ENCODE data around the gene ZNF385B. TPM values are rescaled to one million over a fixed set of nuclear protein-coding genes. Genes with fewer than 3 reads are reported as not detected.

Gene ZNF385B
- polyA plus RNA-seq, 1 donor from 2014 or later, result 0.31 TPM

DNA sequence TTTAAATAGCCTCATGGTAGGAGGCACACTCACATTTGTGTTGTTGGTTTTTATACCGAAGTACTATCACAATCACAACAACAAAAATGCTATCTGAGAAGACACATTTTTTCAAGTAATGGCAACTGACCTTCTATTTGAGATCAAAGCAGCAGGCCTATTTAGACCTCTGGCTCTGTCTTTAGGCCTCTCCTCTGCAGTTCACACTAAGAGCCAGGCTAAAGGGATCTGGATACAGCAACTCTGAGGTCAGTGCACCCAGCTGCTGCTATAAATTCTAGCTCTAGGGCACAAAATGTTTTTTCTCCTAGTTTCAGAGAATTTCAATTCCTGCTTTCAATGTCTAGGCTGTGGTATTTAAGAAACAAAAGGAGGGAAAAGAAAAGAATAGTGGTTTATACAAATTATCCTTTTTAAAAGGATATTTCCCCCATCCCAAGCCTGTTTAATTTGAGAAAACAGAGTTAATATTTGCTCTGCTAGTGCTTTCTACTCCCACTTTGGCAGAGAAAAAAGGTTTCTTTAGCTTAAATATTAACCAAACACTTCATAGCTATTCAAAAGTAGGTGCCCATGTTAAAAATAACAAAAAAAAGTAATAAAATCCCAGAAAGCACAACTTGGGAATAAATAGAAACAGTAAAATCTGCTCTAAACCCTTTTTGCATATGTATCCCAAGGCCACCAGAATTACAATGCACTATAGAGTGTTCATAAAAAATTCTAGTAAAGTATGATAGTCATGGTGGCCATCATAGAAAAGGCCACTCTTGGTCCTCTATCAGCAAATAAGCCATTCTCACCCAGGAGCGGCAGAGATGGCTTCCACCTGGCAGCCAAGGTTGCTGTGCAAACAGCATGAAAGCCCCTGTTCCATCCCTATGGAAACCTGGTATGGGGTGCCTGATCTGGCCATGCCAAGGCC lies 303.1 kb downstream of the ZNF385B start:
- Histone ChIP-seq H3K27me3 (ENCODE audit: insufficient read depth, low read depth, low read length) (no peaks in the 10 kb centered on the region), H3K4me2 (ENCODE audit: low read length) (no peak overlapping the region), H3K9ac (ENCODE audit: low read length) (no peak overlapping the region), H3K9me3 (ENCODE audit: low read length) (no peaks in the 10 kb centered on the region), H2AFZ (ENCODE audit: low read depth, low read length) (no peak overlapping the region), H4K20me1 (ENCODE audit: insufficient read depth) (no peaks in the 10 kb centered on the region), H3K27ac (ENCODE audit: low read length) (no peak overlapping the region), H3F3A (ENCODE audit: insufficient read depth, low read length, poor library complexity, severe bottlenecking) (no peaks in the 10 kb centered on the region), H3K36me3 (ENCODE audit: insufficient read depth, low read length) (no peaks in the 10 kb centered on the region), H3K9me2 (ENCODE audit: insufficient read depth, low read length) (no peaks in the 10 kb centered on the region), H3K79me2 (replicated peaks; ENCODE audit: insufficient read depth, low read length) (no peaks in the 10 kb centered on the region), H3K4me3 (ENCODE audit: low read length) (no peak overlapping the region)
- no peak for TF ChIP-seq MXI1 (conservative IDR thresholded peaks at IDR 0.05; ENCODE audit: poor library complexity, severe bottlenecking)
- TF ChIP-seq EP300 (conservative IDR thresholded peaks at IDR 0.05; ENCODE audit: poor library complexity, severe bottlenecking), result no peak
- no peak for TF ChIP-seq EZH2 (IDR thresholded peaks at IDR 0.05; ENCODE audit: borderline replicate concordance, insufficient read depth, low read length, poor library complexity, severe bottlenecking)
- TF ChIP-seq SMC3 (conservative IDR thresholded peaks at IDR 0.05; ENCODE audit: poor library complexity), result no peak

DNA sequence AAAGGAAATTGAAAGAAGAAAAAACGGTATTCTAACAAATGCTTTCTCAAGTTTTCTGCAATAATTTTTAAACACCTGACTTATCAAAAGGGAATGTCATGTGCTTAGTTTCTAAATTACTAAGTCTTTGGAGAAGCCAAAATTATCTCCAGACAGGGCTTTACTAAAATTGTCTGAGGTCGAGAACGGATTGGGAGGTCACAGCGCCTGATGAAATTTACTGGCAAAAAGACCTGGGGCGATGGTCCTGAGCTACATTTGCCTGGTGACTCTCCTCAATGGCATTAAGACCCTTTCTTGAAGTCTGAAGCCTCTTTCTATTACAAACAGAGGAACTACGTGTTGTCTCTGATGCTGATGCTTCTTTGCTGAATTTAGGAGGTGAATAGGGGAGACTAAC lies 305.0 kb downstream of the ZNF385B start:
- no peaks in the 10 kb centered on the region for H4K20me1 ChIP-seq (ENCODE audit: insufficient read depth)
- TF ChIP-seq, protein P1, sequence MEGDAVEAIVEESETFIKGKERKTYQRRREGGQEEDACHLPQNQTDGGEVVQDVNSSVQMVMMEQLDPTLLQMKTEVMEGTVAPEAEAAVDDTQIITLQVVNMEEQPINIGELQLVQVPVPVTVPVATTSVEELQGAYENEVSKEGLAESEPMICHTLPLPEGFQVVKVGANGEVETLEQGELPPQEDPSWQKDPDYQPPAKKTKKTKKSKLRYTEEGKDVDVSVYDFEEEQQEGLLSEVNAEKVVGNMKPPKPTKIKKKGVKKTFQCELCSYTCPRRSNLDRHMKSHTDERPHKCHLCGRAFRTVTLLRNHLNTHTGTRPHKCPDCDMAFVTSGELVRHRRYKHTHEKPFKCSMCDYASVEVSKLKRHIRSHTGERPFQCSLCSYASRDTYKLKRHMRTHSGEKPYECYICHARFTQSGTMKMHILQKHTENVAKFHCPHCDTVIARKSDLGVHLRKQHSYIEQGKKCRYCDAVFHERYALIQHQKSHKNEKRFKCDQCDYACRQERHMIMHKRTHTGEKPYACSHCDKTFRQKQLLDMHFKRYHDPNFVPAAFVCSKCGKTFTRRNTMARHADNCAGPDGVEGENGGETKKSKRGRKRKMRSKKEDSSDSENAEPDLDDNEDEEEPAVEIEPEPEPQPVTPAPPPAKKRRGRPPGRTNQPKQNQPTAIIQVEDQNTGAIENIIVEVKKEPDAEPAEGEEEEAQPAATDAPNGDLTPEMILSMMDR (IDR thresholded peaks at IDR 0.05; ENCODE audit: poor library complexity, severe bottlenecking), result no peak
- TF ChIP-seq EZH2 (IDR thresholded peaks at IDR 0.05; ENCODE audit: borderline replicate concordance, insufficient read depth, low read length, poor library complexity, severe bottlenecking), result no peak
- TF ChIP-seq, protein P2, sequence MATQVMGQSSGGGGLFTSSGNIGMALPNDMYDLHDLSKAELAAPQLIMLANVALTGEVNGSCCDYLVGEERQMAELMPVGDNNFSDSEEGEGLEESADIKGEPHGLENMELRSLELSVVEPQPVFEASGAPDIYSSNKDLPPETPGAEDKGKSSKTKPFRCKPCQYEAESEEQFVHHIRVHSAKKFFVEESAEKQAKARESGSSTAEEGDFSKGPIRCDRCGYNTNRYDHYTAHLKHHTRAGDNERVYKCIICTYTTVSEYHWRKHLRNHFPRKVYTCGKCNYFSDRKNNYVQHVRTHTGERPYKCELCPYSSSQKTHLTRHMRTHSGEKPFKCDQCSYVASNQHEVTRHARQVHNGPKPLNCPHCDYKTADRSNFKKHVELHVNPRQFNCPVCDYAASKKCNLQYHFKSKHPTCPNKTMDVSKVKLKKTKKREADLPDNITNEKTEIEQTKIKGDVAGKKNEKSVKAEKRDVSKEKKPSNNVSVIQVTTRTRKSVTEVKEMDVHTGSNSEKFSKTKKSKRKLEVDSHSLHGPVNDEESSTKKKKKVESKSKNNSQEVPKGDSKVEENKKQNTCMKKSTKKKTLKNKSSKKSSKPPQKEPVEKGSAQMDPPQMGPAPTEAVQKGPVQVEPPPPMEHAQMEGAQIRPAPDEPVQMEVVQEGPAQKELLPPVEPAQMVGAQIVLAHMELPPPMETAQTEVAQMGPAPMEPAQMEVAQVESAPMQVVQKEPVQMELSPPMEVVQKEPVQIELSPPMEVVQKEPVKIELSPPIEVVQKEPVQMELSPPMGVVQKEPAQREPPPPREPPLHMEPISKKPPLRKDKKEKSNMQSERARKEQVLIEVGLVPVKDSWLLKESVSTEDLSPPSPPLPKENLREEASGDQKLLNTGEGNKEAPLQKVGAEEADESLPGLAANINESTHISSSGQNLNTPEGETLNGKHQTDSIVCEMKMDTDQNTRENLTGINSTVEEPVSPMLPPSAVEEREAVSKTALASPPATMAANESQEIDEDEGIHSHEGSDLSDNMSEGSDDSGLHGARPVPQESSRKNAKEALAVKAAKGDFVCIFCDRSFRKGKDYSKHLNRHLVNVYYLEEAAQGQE (IDR thresholded peaks at IDR 0.05; ENCODE audit: borderline replicate concordance), result no peak
- TF ChIP-seq EP300 (conservative IDR thresholded peaks at IDR 0.05; ENCODE audit: poor library complexity, severe bottlenecking), result no peak
- no peak for TF ChIP-seq SMC3 (conservative IDR thresholded peaks at IDR 0.05; ENCODE audit: poor library complexity)
- no peak for TF ChIP-seq MXI1 (conservative IDR thresholded peaks at IDR 0.05; ENCODE audit: poor library complexity, severe bottlenecking)
- no peak for TF ChIP-seq RAD21 (conservative IDR thresholded peaks at IDR 0.05)
- TF ChIP-seq POLR2AphosphoS5 (IDR thresholded peaks at IDR 0.05), result no peak
- no peak for TF ChIP-seq TAF1 (IDR thresholded peaks at IDR 0.05; ENCODE audit: low read depth)
- H3K9me2 ChIP-seq (ENCODE audit: insufficient read depth, low read length), result no peaks in the 10 kb centered on the region
- H2AFZ ChIP-seq (ENCODE audit: low read depth, low read length), result no peak overlapping the region
- no peaks in the 10 kb centered on the region for H3K36me3 ChIP-seq (ENCODE audit: insufficient read depth, low read length)
- H3K9me3 ChIP-seq (ENCODE audit: low read length), result no peaks in the 10 kb centered on the region
- H3K4me3 ChIP-seq (ENCODE audit: low read length), result no peak overlapping the region
- H3K4me2 ChIP-seq (ENCODE audit: low read length), result no peak overlapping the region
- no peaks in the 10 kb centered on the region for H3K79me2 ChIP-seq (replicated peaks; ENCODE audit: insufficient read depth, low read length)
- H3K9ac ChIP-seq (ENCODE audit: low read length), result no peak overlapping the region
- H3K27ac ChIP-seq (ENCODE audit: low read length), result no peak overlapping the region
- no peaks in the 10 kb centered on the region for H3K27me3 ChIP-seq (ENCODE audit: insufficient read depth, low read depth, low read length)
- no peaks in the 10 kb centered on the region for H3F3A ChIP-seq (ENCODE audit: insufficient read depth, low read length, poor library complexity, severe bottlenecking)

Measured in neural cell (in vitro differentiated cells).